ENCODE measurements around the gene MMP24. TPM values are rescaled to one million over a fixed set of nuclear protein-coding genes. Genes with fewer than 3 reads are reported as not detected.
A peak's percentile ranks its signal among the peaks of the same experiment; 100 is the strongest.

Gene MMP24
- polyA plus RNA-seq, 3 donors, result 1.6 to 2.6 (median 1.8) TPM

GRCh38 chr20:35271904-35272303, 45.4 kb downstream of the MMP24 start:
- no peak for DNase-seq (ENCODE audit: extremely low read depth in 1 of 11, low read depth in 9 of 11, low spot score in 4 of 11)

- no peak for DNase-seq (ENCODE audit: extremely low read depth in 1 of 11, low read depth in 9 of 11, low spot score in 4 of 11)
Observed at GRCh38 chr20:35273449-35274171, 47.1 kb downstream of the MMP24 start.

DNA sequence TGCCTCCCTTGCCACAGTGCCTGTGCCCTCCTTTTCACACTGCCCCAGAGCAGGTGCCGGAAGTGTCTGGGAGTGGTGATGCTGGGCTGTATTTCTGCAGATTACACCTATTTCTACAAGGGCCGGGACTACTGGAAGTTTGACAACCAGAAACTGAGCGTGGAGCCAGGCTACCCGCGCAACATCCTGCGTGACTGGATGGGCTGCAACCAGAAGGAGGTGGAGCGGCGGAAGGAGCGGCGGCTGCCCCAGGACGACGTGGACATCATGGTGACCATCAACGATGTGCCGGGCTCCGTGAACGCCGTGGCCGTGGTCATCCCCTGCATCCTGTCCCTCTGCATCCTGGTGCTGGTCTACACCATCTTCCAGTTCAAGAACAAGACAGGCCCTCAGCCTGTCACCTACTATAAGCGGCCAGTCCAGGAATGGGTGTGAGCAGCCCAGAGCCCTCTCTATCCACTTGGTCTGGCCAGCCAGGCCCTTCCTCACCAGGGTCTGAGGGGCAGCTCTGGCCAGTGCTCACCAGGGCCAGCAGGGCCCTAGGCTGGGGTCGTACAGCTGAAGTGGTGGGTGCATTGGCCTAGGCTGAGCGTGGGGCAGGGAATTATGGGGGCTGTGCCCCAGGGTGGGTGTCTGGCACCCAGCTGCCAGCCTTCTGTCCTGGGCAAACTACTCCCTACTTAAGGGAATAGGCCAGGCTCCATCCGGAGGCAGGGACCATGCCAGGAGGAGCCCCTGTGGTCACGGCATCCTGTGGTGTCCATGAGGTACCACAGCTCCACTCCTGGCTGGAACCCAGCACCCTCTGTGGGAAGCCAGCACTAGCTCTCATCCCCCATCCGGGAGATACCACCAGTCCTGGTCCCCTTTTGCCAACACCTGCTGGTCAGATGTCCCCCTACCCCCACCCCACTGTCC, 47.9 kb downstream of the MMP24 start:
- DNase-seq (ENCODE audit: extremely low read depth in 1 of 11, low read depth in 9 of 11, low spot score in 4 of 11), result no peak

DNA sequence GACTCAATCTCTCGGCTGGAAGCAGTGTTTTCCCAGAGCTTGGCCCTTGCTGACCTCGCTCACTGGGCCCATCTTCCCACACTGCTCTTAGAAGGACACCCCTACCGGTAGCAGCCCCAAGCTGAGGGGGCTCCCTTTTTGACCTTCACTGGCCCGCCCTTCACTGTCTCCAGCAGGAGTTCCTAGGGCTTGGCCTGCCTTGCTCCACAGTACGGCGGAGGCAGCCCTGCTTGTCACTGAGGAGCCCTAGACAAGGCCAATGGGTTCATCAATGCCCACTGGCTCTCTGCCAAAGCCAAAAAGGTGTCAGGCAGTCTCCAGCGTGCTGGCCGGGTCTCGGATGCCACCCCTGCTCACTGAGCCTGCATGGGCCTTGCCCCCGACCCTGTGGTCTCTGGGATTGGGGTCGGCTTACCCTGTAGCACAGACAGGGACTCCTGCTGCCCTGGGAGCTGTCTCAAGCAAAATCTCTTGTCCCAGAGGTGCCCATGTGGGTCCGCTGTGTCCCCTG, 49.3 kb downstream of the MMP24 start:
- no peak for DNase-seq (ENCODE audit: extremely low read depth in 1 of 11, low read depth in 9 of 11, low spot score in 4 of 11)

- no peak for DNase-seq (ENCODE audit: extremely low read depth in 1 of 11, low read depth in 9 of 11, low spot score in 4 of 11)
Observed at GRCh38 chr20:35276408-35276807, 49.9 kb downstream of the MMP24 start.

DNA sequence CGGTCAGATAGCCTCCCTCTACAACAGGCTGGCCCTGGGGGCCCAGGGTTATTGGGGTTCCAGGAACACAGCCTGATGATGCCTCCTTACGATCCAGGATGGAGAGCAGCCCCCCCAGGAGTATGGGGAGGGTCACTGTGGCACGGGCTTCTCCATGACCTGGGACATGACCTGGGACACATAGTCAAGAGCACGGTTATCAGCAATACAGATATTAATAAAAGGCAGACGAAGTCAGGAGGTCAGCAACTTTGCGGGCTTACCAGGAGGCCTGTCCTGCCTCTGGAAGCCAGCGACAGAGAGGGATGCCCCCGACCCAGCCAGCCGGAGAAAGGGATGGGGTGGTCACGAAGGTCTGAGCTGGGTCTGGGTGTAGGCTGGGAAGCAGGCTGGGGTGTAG, 50.6 kb downstream of the MMP24 start:
- no peak for DNase-seq (ENCODE audit: extremely low read depth in 1 of 11, low read depth in 9 of 11, low spot score in 4 of 11)

GRCh38 chr20:35277531-35278395, 51.3 kb downstream of the MMP24 start, which contains the start of gene MMP24OS:
Gene MMP24OS (minus strand): TSS chr20:35278122. CDS start chr20:35277929, 193 bp downstream.
- peak; percentile 72 to 90 (median 81) for DNase-seq (ENCODE audit: extremely low read depth in 1 of 11, low read depth in 9 of 11, low spot score in 4 of 11)

DNA sequence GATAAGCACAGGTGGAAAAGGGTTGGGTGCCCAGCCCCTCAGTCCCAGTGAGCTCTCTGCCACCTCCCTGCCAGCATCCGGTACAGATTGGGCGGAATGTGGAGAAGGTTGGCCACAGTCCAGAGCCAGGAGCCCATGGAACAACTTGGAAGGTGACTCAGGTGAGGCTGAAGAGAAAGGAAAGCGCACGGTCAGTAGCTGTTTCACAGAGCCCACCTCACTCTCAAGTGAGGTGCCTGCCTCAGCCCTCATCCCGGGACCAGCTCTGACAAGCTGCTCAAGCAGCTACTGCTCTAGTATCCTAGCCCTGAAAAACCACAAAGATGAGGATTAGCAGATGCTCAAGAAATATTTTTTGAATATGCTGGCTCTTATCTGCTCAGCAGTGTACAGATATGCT, 52.5 kb downstream of the MMP24 start:
- no peak for DNase-seq (ENCODE audit: extremely low read depth in 1 of 11, low read depth in 9 of 11, low spot score in 4 of 11)

DNA sequence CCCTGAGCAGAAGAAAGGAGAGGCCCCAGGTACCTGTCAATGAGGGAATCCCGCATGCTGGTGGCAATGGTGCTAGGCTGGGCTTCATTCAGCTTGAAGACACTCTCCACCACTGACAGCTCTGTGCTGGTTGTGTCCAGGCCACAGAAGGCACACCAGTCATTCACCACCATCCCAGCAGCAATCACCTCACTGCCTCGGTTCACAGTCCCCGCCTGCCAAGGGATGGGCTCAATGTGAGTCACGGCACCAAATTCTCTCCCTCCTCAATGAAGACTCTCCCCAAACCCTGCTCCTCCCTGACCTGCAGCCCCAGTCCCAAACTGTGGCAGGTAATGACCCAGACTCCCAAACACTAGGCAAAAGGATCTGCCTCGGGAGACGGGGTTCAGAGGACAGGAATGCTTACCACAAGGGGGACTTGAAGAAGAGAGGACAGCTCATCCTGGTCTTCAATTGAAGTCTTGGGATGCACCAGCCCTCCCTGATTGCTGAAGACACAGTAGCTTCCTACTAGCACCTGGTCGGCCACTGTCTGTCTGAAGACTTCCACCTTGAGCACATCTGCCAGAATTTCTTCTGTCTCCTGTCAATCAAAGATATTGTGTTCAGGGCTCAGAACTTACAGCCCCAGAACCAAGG, 53.2 kb downstream of the MMP24 start:
- no peak for DNase-seq (ENCODE audit: extremely low read depth in 1 of 11, low read depth in 9 of 11, low spot score in 4 of 11)

DNA sequence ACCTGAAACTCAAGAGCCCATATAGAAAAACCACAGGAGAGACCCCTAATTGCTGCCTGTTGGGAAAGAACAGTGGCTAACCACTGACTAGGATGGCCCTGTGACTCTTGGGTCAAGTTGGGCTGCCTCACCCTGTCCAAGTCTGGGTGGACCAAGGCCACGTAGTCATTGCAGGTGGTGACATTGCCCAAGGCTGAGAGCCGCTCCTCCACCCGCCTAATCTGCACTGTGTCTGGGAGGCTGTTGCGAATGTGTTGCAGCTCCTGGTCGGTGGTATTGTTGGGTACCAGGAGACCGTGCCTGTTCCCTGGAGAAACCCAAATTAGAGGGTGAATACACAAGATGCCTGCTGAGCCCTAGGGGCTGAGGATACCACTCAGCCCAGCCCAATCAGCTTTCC, 54.0 kb downstream of the MMP24 start:
- no peak for DNase-seq (ENCODE audit: extremely low read depth in 1 of 11, low read depth in 9 of 11, low spot score in 4 of 11)

DNA sequence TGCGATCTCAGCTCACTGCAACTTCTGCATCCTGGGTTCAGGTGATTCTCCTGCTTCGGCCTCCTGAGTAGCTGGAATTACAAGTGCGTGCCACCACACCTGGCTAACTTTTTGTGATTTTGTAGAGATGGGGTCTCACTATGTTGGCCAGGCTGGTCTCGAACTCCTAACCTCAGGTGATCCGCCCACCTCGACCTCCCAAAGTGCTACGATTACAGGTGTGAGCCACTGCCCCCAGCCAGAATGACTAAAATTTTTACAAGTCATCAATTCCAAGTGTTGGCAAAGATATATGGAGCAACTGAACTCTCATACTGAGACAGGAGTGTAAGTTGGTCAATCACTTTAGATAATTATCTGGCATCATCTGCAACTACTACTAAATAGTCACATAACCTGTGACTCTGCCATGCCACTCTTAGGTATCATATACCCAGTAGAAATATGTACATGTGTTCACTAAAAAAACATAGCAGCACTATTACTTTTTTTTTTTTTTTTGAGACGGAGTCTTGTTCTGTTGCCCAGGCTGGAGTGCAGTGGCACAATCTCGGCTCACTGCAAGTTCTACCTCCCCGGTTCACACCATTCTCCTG, 55.1 kb downstream of the MMP24 start:
- DNase-seq (ENCODE audit: extremely low read depth in 1 of 11, low read depth in 9 of 11, low spot score in 4 of 11), result no peak

DNA sequence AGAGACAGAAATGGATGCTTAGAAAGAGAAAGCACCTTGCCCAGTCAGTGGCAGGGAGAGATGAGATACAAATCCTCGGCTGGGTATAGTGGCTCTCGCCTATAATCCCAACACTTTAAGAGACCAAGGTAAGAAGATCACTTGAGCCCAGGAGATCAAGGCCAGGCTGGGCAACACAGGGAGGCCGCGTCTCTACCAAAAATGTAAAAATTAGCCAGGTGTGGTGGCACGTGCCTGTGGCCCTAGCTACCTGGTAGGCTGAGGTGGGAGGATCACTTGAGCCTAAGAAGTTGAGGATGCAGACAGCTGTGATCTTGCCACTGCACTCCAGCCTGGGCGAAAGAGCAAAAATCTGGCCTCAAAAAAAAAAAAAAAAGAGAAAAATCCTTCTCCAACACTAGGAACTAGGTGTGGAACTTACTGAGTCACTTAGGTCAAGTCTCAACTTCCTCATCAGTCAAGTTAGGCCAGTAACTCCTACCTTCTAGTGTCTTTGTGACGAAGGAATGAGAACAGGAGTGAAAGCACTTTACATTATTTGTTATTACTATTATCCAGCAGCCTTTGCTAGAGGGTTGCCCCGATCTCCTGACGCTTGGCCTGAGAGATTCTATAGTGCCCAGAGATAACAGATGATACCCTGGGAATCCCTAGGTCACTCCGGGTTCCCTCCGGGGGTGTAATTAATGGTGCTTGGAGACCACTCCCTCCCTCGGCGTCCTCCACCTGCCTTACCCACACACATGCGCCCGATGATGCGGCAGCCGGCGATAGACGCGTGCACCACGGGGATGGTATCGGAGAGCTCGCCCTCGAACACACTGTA, 57.2 kb downstream of the MMP24 start:
- DNase-seq (ENCODE audit: extremely low read depth in 1 of 11, low read depth in 9 of 11, low spot score in 4 of 11), result no peak

- DNase-seq (ENCODE audit: extremely low read depth in 1 of 11, low read depth in 9 of 11, low spot score in 4 of 11), result peak in 10 of 11 donors; percentile 73 to 88 (median 78)
Observed at GRCh38 chr20:35284267-35284991, 57.9 kb downstream of the MMP24 start, which contains the start of gene EIF6. Gene EIF6 (minus strand): TSS chr20:35284772. CDS start chr20:35284487, 285 bp downstream.

- peak in 1 of 11 donors; percentile 56 for DNase-seq (ENCODE audit: extremely low read depth in 1 of 11, low read depth in 9 of 11, low spot score in 4 of 11)
Observed at GRCh38 chr20:35284992-35285805, 58.7 kb downstream of the MMP24 start.

- DNase-seq (ENCODE audit: extremely low read depth in 1 of 11, low read depth in 9 of 11, low spot score in 4 of 11), result no peak
Observed at GRCh38 chr20:35285806-35286076, 59.3 kb downstream of the MMP24 start.

All from renal cortex interstitium (tissue), 11 donors.